ENCODE measurements around the gene GSG1L. TPM values are rescaled to one million over a fixed set of nuclear protein-coding genes. Genes with fewer than 3 reads are reported as not detected.

The GSG1L gene
- total RNA-seq, 1 donor from 2014 or later, result not detected

- no peak for ATAC-seq (ENCODE audit: poor library complexity)
- intact Hi-C loops (cut with DNase I), result no loop called here
- no peak for DNase-seq
Observed at GRCh38 chr16:28096983-28097899, 33.7 kb upstream of the GSG1L start.

- no peak for ATAC-seq (ENCODE audit: poor library complexity)
- DNase-seq, result no peak
- intact Hi-C loops (cut with DNase I), result no loop called here
Observed at GRCh38 chr16:28093385-28093725, 29.8 kb upstream of the GSG1L start.

- no peak for ATAC-seq (ENCODE audit: poor library complexity)
- intact Hi-C loops (cut with DNase I), result no loop called here
- no peak for DNase-seq
Observed at GRCh38 chr16:28092721-28093384, 29.3 kb upstream of the GSG1L start.

GRCh38 chr16:28091656-28092055 lies 28.1 kb upstream of the GSG1L start:
- no peak for ATAC-seq (ENCODE audit: poor library complexity)

GRCh38 chr16:28090646-28091377 lies 27.3 kb upstream of the GSG1L start:
- no peak for DNase-seq
- intact Hi-C loops (cut with DNase I), result no loop called here

More at GRCh38 chr16:28091656-28092055, 28.1 kb upstream of the GSG1L start:
- intact Hi-C loops (cut with DNase I), result no loop called here
- DNase-seq, result no peak

GRCh38 chr16:28089992-28090365 lies 26.5 kb upstream of the GSG1L start:
- no peak for ATAC-seq (ENCODE audit: poor library complexity)
- DNase-seq, result no peak
- intact Hi-C loops (cut with DNase I), result no loop called here

More at GRCh38 chr16:28090646-28091377, 27.3 kb upstream of the GSG1L start:
- ATAC-seq (ENCODE audit: poor library complexity), result no peak

GRCh38 chr16:28089205-28089991 lies 25.9 kb upstream of the GSG1L start:
- no peak for DNase-seq

GRCh38 chr16:28087675-28088300 lies 24.3 kb upstream of the GSG1L start:
- intact Hi-C loops (cut with DNase I), result no loop called here
- no peak for ATAC-seq (ENCODE audit: poor library complexity)
- no peak for DNase-seq

More at GRCh38 chr16:28089205-28089991, 25.9 kb upstream of the GSG1L start:
- no peak for ATAC-seq (ENCODE audit: poor library complexity)
- intact Hi-C loops (cut with DNase I), result no loop called here

GRCh38 chr16:28087140-28087660 lies 23.7 kb upstream of the GSG1L start:
- ATAC-seq (ENCODE audit: poor library complexity), result no peak
- no peak for DNase-seq
- intact Hi-C loops (cut with DNase I), result no loop called here

- no peak for ATAC-seq (ENCODE audit: poor library complexity)
- no peak for DNase-seq
- intact Hi-C loops (cut with DNase I), result no loop called here
Observed at GRCh38 chr16:28086186-28087139, 22.9 kb upstream of the GSG1L start.

GRCh38 chr16:28085389-28086171 lies 22.1 kb upstream of the GSG1L start:
- DNase-seq (no peak), ATAC-seq (ENCODE audit: poor library complexity) (no peak)
- intact Hi-C loops (cut with DNase I), result no loop called here

- no peak for DNase-seq
- intact Hi-C loops (cut with DNase I), result no loop called here
- no peak for ATAC-seq (ENCODE audit: poor library complexity)
Observed at GRCh38 chr16:28084209-28084608, 20.7 kb upstream of the GSG1L start.

- no peak for ATAC-seq (ENCODE audit: poor library complexity)
Observed at GRCh38 chr16:28082624-28083023, 19.1 kb upstream of the GSG1L start.

GRCh38 chr16:28081391-28081968 lies 18.0 kb upstream of the GSG1L start:
- DNase-seq (no peak), ATAC-seq (ENCODE audit: poor library complexity) (no peak)
- intact Hi-C loops (cut with DNase I), result no loop called here

More at GRCh38 chr16:28082624-28083023, 19.1 kb upstream of the GSG1L start:
- DNase-seq, result no peak
- intact Hi-C loops (cut with DNase I), result no loop called here

GRCh38 chr16:28078261-28078660 lies 14.7 kb upstream of the GSG1L start:
- DNase-seq (no peak), ATAC-seq (ENCODE audit: poor library complexity) (no peak)
- intact Hi-C loops (cut with DNase I), result no loop called here

GRCh38 chr16:28073836-28074235 lies 10.3 kb upstream of the GSG1L start:
- intact Hi-C loops (cut with DNase I), result loop anchor here (5.0 kb wide), 1 partner anchor 102 kb away; no protein-coding TSS in a partner anchor
- DNase-seq (no peak), ATAC-seq (ENCODE audit: poor library complexity) (no peak)
